H9 (cell line): ENCODE results near the gene B4GALT3. TPM values are rescaled to one million over a fixed set of nuclear protein-coding genes. Genes with fewer than 3 reads are reported as not detected.

ENCODE experiments used
- DNase-seq: peaks from one replicate; pipeline ENCODE4 v3.0.0-alpha.2; 2017
- H2AFZ ChIP-seq: one replicate; pipeline ENCODE4 v1.6.1; 2013; ENCODE audit warnings: mild to moderate bottlenecking, low read length, control low read depth, moderate library complexity
- H2AK5ac ChIP-seq: 2 replicates; pipeline ENCODE4 v1.6.1; 2013; ENCODE audit warnings: low read length, control low read depth, mixed read lengths; ENCODE audit not compliant: insufficient read length
- H2BK120ac ChIP-seq: one replicate; pipeline ENCODE4 v1.6.1; 2013; ENCODE audit warnings: low read depth, mild to moderate bottlenecking, low read length, control low read depth, inconsistent platforms; ENCODE audit not compliant: poor library complexity, severe bottlenecking
- H2BK12ac ChIP-seq: 2 replicates; pipeline ENCODE4 v1.6.1; 2013; ENCODE audit warnings: low read length, control low read depth, mixed read lengths, low read depth; ENCODE audit not compliant: insufficient read length
- H2BK15ac ChIP-seq: 2 replicates; pipeline ENCODE4 v1.6.1; 2013; ENCODE audit warnings: low read depth, low read length, control low read depth
- H2BK20ac ChIP-seq: one replicate; pipeline ENCODE4 v1.6.1; 2013; ENCODE audit warnings: low read depth, mild to moderate bottlenecking, low read length, control low read depth, inconsistent platforms; ENCODE audit not compliant: poor library complexity, severe bottlenecking
- H2BK5ac ChIP-seq: 2 replicates; pipeline ENCODE4 v1.6.1; 2013; ENCODE audit warnings: low read length, control low read depth, mixed read lengths; ENCODE audit not compliant: insufficient read length
- H3K14ac ChIP-seq: 2 replicates; pipeline ENCODE4 v1.6.1; 2013; ENCODE audit warnings: low read length, control low read depth; ENCODE audit not compliant: insufficient read depth
- H3K18ac ChIP-seq: 2 replicates; pipeline ENCODE4 v1.6.1; 2013; ENCODE audit warnings: low read depth, mild to moderate bottlenecking, mixed read lengths, low read length, control low read depth; ENCODE audit not compliant: insufficient read length
- H3K23ac ChIP-seq: 2 replicates; pipeline ENCODE4 v1.6.1; 2013; ENCODE audit warnings: low read length, control low read depth, mixed read lengths, low read depth; ENCODE audit not compliant: insufficient read length
- H3K23me2 ChIP-seq: 2 replicates; pipeline ENCODE4 v1.6.1; 2013; ENCODE audit warnings: low read depth, mild to moderate bottlenecking, mixed read lengths, low read length, control low read depth; ENCODE audit not compliant: insufficient read length, poor library complexity, severe bottlenecking
- H3K27ac ChIP-seq: 2 replicates; pipeline ENCODE4 v1.5.1; 2013; ENCODE audit warnings: low read length, control low read depth, mixed read lengths, low read depth; ENCODE audit not compliant: insufficient read length
- H3K27me3 ChIP-seq: 2 replicates; pipeline ENCODE4 v1.6.1; 2013; ENCODE audit warnings: low read length, control low read depth, inconsistent platforms; ENCODE audit not compliant: insufficient read depth
- H3K4ac ChIP-seq: 2 replicates; pipeline ENCODE4 v1.6.1; 2013; ENCODE audit warnings: low read depth, mild to moderate bottlenecking, control low read depth, inconsistent platforms, low read length, moderate library complexity
- H3K4me1 ChIP-seq: 2 replicates; pipeline ENCODE4 v1.6.1; 2013; ENCODE audit warnings: low read length, control low read depth, inconsistent platforms; ENCODE audit not compliant: insufficient read depth
- H3K4me2 ChIP-seq: 2 replicates; pipeline ENCODE4 v1.6.1; 2013; ENCODE audit warnings: low read length, control low read depth, mixed read lengths; ENCODE audit not compliant: insufficient read length, insufficient read depth
- H3K56ac ChIP-seq: 2 replicates; pipeline ENCODE4 v1.6.1; 2013; ENCODE audit warnings: low read depth, mild to moderate bottlenecking, mixed read lengths, low read length, control low read depth; ENCODE audit not compliant: insufficient read length
- H3K79me1 ChIP-seq: 2 replicates; pipeline ENCODE4 v1.6.1; 2013; ENCODE audit warnings: low read depth, mild to moderate bottlenecking, moderate library complexity, low read length, control low read depth, inconsistent platforms; ENCODE audit not compliant: insufficient read depth, poor library complexity, severe bottlenecking
- H3K79me2 ChIP-seq: 2 replicates; pipeline ENCODE4 v1.6.1; 2013; ENCODE audit warnings: low read length, control low read depth, inconsistent platforms; ENCODE audit not compliant: insufficient read depth
- H3K9ac ChIP-seq: 2 replicates; pipeline ENCODE4 v1.6.1; 2013; ENCODE audit warnings: low read length, control low read depth, mixed read lengths; ENCODE audit not compliant: insufficient read length; ENCODE audit errors: extremely low read depth
- H3K9me3 ChIP-seq: one replicate; pipeline ENCODE4 v1.6.1; 2013; ENCODE audit warnings: low read depth, low read length, inconsistent platforms; ENCODE audit not compliant: control insufficient read depth
- H3T11ph ChIP-seq: one replicate; pipeline ENCODE4 v1.6.1; 2013; ENCODE audit warnings: mild to moderate bottlenecking, low read length, control low read depth, inconsistent platforms
- H4K20me1 ChIP-seq: one replicate; pipeline ENCODE4 v1.6.1; 2013; ENCODE audit not compliant: control insufficient read depth, insufficient read length, insufficient read depth
- H4K5ac ChIP-seq: 2 replicates; pipeline ENCODE4 v1.6.1; 2013; ENCODE audit warnings: low read depth, mild to moderate bottlenecking, mixed read lengths, low read length, control low read depth; ENCODE audit not compliant: insufficient read length
- H4K8ac ChIP-seq: replicated peaks from 2 replicates; pipeline ENCODE4 v1.6.1; 2013; ENCODE audit warnings: low read length, control low read depth, mixed read lengths, low read depth; ENCODE audit not compliant: insufficient read length
- H4K91ac ChIP-seq: 2 replicates; pipeline ENCODE4 v1.6.1; 2013; ENCODE audit warnings: low read depth, mild to moderate bottlenecking, moderate library complexity, mixed read lengths, low read length, control low read depth; ENCODE audit not compliant: insufficient read length
- H3K27ac Mint-ChIP-seq, 3 experiments: 2 replicates in 2 of 3; 3 replicates in 1 of 3; pipeline ENCODE4 v1.8.0; 2020 to 2021; ENCODE audit warnings: mixed read lengths in 3 of 3, mild to moderate bottlenecking in 1 of 3, moderate library complexity in 1 of 3
- H3K27me3 Mint-ChIP-seq: 2 replicates; pipeline ENCODE4 v1.8.0; 2021; ENCODE audit warnings: low read depth, mild to moderate bottlenecking, moderate library complexity, mixed read lengths
- H3K36me3 Mint-ChIP-seq, 3 experiments: 2 replicates in 2 of 3; 3 replicates in 1 of 3; pipeline ENCODE4 v1.8.0; 2020 to 2021; ENCODE audit warnings: low read depth in 3 of 3, mixed read lengths in 3 of 3; ENCODE audit not compliant: insufficient read depth in 1 of 3
- H3K4me1 Mint-ChIP-seq, 2 experiments: 2 replicates each; pipeline ENCODE4 v1.8.0; 2020; ENCODE audit warnings: mixed read lengths in 2 of 2
- H3K4me3 Mint-ChIP-seq, 2 experiments: 2 replicates in 1 of 2; 3 replicates in 1 of 2; pipeline ENCODE4 v1.8.0; 2020 to 2021; ENCODE audit warnings: mild to moderate bottlenecking in 2 of 2, mixed read lengths in 2 of 2, moderate library complexity in 1 of 2
- H3K9me3 Mint-ChIP-seq, 2 experiments: 2 replicates in 1 of 2; 3 replicates in 1 of 2; pipeline ENCODE4 v1.8.0; 2020; ENCODE audit warnings: mild to moderate bottlenecking in 2 of 2, mixed read lengths in 2 of 2, moderate library complexity in 1 of 2
- whole genome bisulfite sequencing: extraction: QIAGEN DNeasy Blood & Tissue Kit; methylation state at CpG from one replicate; pipeline ENCODE4 v1.1.7; 2013; ENCODE audit warnings: missing lambda C conversion rate, low lambda C conversion rate, mixed read lengths; ENCODE audit not compliant: insufficient read length; ENCODE audit errors: extremely low coverage; 5-methylcytosine and 5-hydroxymethylcytosine counted together
- total RNA-seq: library from RNA; stranded (reverse); gene quantifications from 2 replicates; pipeline ENCODE4 v1.2.1, GENCODE V29; 2021
- TF ChIP-seq, protein P1 (sequence below): fragments of 200-600 bp; sonication (generic); conservative IDR thresholded peaks from 3 replicates; pipeline ENCODE4 v1.8.0; 2021; ENCODE audit warnings: antibody characterized with exemption, mild to moderate bottlenecking

The B4GALT3 gene
- total RNA-seq, 1 experiment from 2014 or later, result 31.8 TPM

DNA sequence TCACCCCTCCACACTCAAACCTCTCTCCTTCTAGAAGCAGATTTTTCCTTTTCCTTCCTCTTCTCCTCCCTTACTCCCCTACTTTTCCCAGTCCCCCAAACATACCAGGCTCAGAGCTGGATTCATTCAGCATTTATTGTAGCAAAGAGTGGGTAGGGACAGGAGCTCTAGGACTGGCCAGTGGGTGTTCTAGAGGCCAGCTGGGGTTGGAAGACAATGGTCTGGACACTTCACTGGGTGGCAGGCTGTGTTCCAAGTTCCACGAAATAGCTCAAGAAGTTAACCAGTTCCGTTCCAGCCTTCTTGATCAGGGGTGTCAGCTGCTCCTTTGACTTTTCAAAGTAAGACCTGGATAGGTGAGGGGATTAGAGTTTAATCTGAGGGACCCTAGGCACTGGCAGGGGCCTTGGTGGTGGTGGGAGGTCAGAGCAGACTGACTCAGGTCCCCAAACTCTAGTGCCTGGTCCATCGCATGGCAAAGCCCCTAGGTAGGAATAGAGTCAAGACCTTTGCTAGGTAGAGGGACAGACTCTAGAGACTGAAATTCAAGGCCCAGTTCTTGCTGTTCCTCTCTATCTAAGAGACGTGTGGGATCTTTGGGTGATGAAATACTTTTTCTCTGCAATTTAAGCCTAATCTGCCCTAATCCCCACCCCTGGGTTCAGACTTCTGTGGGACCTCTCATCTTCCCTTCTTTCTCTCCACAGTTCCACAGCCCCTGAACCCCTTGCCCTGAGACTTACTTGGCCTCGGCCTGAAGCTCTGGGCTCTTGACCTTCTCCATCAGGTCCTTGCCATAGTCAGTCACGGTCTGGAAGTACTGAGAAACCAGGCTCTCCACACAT lies 45.1 kb upstream of the B4GALT3 start:
- Mint-ChIP-seq H3K27ac (peak overlapping the region in 1 of 3 experiments; percentile 23; a peak in 1 of 7 replicates), H3K4me1 (peaks cover 30 to 51% of the 10 kb centered on the region in 2 experiments), H3K4me3 (no peak overlapping the region), H3K9me3 (no peaks in the 10 kb centered on the region), H3K27me3 (no peaks in the 10 kb centered on the region), H3K36me3 (peaks cover 0 to 2% (median 0%) of the 10 kb centered on the region in 3 experiments; a peak in 1 of 7 replicates)
- Histone ChIP-seq H3K4ac (no peak overlapping the region), H3K14ac (no peak overlapping the region; the same call in 1 of the 2 replicates), H2BK20ac (no peak overlapping the region), H4K20me1 (no peaks in the 10 kb centered on the region), H3K79me2 (no peaks in the 10 kb centered on the region), H2BK12ac (no peak overlapping the region), H3K4me2 (no peak overlapping the region), H4K91ac (no peak overlapping the region), H2AK5ac (no peak overlapping the region), H4K8ac (no peak overlapping the region), H3K23ac (no peak overlapping the region), H2BK120ac (no peak overlapping the region), H3K79me1 (no peaks in the 10 kb centered on the region), H2BK5ac (no peak overlapping the region), H3K27ac (no peak overlapping the region), H3K27me3 (no peaks in the 10 kb centered on the region), H3K23me2 (no peaks in the 10 kb centered on the region), H3K9ac (no peak overlapping the region), H2BK15ac (no peak overlapping the region), H4K5ac (no peak overlapping the region), H3K18ac (no peak overlapping the region), H3K4me1 (peaks cover 8% of the 10 kb centered on the region; the same call in 1 of the 2 replicates), H3K9me3 (no peaks in the 10 kb centered on the region), H3K56ac (no peak overlapping the region), H3T11ph (no peak overlapping the region), H2AFZ (no peak overlapping the region)
- DNase-seq, result no peak
- WGBS, result no CpG with 5 or more reads among the region's 6 CpGs
- TF ChIP-seq, protein P1, sequence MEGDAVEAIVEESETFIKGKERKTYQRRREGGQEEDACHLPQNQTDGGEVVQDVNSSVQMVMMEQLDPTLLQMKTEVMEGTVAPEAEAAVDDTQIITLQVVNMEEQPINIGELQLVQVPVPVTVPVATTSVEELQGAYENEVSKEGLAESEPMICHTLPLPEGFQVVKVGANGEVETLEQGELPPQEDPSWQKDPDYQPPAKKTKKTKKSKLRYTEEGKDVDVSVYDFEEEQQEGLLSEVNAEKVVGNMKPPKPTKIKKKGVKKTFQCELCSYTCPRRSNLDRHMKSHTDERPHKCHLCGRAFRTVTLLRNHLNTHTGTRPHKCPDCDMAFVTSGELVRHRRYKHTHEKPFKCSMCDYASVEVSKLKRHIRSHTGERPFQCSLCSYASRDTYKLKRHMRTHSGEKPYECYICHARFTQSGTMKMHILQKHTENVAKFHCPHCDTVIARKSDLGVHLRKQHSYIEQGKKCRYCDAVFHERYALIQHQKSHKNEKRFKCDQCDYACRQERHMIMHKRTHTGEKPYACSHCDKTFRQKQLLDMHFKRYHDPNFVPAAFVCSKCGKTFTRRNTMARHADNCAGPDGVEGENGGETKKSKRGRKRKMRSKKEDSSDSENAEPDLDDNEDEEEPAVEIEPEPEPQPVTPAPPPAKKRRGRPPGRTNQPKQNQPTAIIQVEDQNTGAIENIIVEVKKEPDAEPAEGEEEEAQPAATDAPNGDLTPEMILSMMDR, result no peak
